GM18511 (cell line): ENCODE measurements around the gene STK39.
A peak's percentile ranks its signal among the peaks of the same experiment; 100 is the strongest.

ENCODE experiments used
- ATAC-seq: cut with Tn5 transposase; IDR thresholded peaks from one replicate; pipeline ENCODE4 v1.9.1; 2021; ENCODE audit warnings: mild to moderate bottlenecking, moderate library complexity; ENCODE audit not compliant: unreplicated experiment

STK39 gene

GRCh38 chr2:168058675-168059074 is 188.7 kb downstream of the STK39 start:
- ATAC-seq: no peak

GRCh38 chr2:168056242-168056787 is 191.1 kb downstream of the STK39 start:
- no peak for ATAC-seq

GRCh38 chr2:168054657-168055056 is 192.7 kb downstream of the STK39 start:
- ATAC-seq: no peak

GRCh38 chr2:168053676-168054075 is 193.7 kb downstream of the STK39 start:
- no peak for ATAC-seq

GRCh38 chr2:168052773-168053172 is 194.6 kb downstream of the STK39 start:
- no peak for ATAC-seq

- no peak for ATAC-seq
Measured at GRCh38 chr2:168050377-168050776, 197.0 kb downstream of the STK39 start.

GRCh38 chr2:168049609-168050008 is 197.8 kb downstream of the STK39 start:
- no peak for ATAC-seq

- no peak for ATAC-seq
Measured at GRCh38 chr2:168047091-168047690, 200.2 kb downstream of the STK39 start.

GRCh38 chr2:168044579-168044978 is 202.8 kb downstream of the STK39 start:
- no peak for ATAC-seq

GRCh38 chr2:168044176-168044575 is 203.2 kb downstream of the STK39 start:
- ATAC-seq: no peak

- ATAC-seq: peak; percentile 95
Measured at GRCh38 chr2:168042127-168042824, 205.1 kb downstream of the STK39 start.

- peak; percentile 30 for ATAC-seq
Measured at GRCh38 chr2:168039881-168040280, 207.5 kb downstream of the STK39 start.

GRCh38 chr2:168037778-168038177 is 209.6 kb downstream of the STK39 start:
- no peak for ATAC-seq

- ATAC-seq: peak; percentile 61
Measured at GRCh38 chr2:168035458-168035857, 211.9 kb downstream of the STK39 start.

- ATAC-seq: no peak
Measured at GRCh38 chr2:168034616-168035015, 212.8 kb downstream of the STK39 start.

GRCh38 chr2:168033966-168034365 is 213.4 kb downstream of the STK39 start:
- no peak for ATAC-seq

- no peak for ATAC-seq
Measured at GRCh38 chr2:168032091-168032490, 215.3 kb downstream of the STK39 start.

GRCh38 chr2:168030862-168031624 is 216.4 kb downstream of the STK39 start:
- ATAC-seq: peak; percentile 88

- ATAC-seq: no peak
Measured at GRCh38 chr2:168029071-168029470, 218.3 kb downstream of the STK39 start.

- ATAC-seq: no peak
Measured at GRCh38 chr2:168028362-168028761, 219.0 kb downstream of the STK39 start.

GRCh38 chr2:168025487-168026202 is 221.8 kb downstream of the STK39 start:
- ATAC-seq: no peak
